ENCODE data around the gene SELENOP.

DNA sequence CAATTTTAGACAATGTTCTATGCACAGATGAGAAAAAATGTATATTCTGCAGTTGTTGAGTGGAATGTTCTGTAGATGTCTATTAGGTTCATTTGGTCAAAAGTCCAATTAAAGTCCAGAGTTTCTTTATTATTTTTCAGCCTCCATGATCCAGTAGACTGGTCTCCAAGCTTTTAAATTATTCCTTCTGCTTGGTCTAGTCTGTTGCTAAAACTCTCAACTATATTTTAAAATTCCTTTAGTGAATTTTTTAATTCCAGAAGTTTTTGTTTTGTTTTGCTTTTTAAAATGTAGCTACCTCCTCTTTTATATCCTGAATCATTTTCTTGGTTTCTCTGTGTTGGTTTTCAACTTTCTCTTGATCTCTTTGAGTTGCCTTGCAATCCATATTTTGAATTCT lies 24.6 kb downstream of the SELENOP start:
- no peak for TF ChIP-seq POLR2A (IDR thresholded peaks at IDR 0.05)
- TF ChIP-seq, protein P1, sequence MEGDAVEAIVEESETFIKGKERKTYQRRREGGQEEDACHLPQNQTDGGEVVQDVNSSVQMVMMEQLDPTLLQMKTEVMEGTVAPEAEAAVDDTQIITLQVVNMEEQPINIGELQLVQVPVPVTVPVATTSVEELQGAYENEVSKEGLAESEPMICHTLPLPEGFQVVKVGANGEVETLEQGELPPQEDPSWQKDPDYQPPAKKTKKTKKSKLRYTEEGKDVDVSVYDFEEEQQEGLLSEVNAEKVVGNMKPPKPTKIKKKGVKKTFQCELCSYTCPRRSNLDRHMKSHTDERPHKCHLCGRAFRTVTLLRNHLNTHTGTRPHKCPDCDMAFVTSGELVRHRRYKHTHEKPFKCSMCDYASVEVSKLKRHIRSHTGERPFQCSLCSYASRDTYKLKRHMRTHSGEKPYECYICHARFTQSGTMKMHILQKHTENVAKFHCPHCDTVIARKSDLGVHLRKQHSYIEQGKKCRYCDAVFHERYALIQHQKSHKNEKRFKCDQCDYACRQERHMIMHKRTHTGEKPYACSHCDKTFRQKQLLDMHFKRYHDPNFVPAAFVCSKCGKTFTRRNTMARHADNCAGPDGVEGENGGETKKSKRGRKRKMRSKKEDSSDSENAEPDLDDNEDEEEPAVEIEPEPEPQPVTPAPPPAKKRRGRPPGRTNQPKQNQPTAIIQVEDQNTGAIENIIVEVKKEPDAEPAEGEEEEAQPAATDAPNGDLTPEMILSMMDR (IDR thresholded peaks at IDR 0.05), result no peak
- no peak for TF ChIP-seq EP300 (IDR thresholded peaks at IDR 0.05)

All from ovary (tissue), 3 donors.